ENCODE data around the gene ABHD18.

The ABHD18 gene

DNA sequence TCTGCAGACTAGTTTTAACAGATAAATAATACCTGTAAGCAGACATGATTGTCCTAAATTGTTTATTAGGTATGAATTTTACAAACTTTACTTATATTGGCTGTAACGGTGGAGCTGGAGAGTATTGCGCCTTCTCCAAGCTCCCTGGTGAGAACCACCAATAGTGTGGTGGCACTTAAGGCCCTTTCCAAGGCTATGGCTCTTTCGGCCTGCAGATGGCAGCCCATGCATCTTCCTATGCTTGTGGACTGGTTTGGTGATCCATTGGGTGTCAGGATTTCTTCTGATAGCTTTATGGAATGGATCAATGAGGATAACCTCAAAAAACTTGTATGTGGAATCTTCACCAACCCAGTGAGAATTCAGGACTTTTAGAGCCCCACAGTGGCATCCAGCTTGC is 103.7 kb downstream of the ABHD18 start:
- no peak for DNase-seq (ENCODE audit: low spot score)

DNA sequence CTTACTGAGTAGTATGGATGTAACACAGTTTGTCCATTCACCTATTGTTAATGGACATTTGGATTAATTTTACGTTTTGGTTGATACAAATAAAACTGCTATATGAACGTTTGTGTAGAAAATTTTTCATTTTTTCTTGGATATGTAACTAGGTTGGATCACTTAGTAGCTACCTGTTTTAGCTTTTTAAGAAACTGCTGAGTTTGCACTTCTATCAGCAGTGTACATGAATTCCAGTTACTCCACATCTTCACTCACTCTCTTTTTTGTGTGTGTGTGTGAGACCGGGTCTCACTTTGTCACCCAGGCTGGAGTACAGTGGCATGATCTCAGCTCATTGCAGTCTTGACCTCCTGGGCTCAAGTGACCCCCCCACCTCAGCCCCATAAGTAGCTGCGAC is 111.3 kb downstream of the ABHD18 start:
- no peak for DNase-seq (ENCODE audit: low spot score)

All from SW480 (cell line).